M059J (cell line): ENCODE data around the gene CD80. TPM values are rescaled to one million over a fixed set of nuclear protein-coding genes. Genes with fewer than 3 reads are reported as not detected.

Experiments
- DNase-seq: peaks from one replicate; pipeline ENCODE4 v3.0.0-alpha.2; 2012; ENCODE audit warnings: low read depth
- total RNA-seq: library from RNA; depleted of rRNA; stranded (reverse); fragments of >200 nt; shearing (Covaris generic); gene quantifications from 2 replicates; pipeline ENCODE4 v1.2.3, GENCODE V29; 2014

The CD80 gene
- total RNA-seq, 1 experiment from 2014 or later = not detected

DNA sequence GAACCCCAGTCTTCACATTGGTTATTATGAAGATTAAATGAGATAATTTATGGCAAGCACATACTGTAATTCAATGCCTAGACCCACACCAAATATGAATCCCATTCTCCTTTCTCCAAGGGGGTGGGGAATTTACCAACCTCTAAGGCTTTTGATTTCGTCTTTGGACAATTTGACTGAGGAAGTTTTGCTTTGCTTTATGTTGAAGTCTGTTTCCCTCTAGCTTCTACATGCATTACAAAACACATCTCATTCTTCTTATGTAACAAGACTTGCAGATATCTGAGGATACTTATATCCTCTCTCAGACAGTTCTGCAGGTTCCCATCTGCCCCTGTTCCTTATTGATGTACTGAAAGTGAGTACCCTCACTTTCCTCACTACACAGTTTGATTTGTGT is 12.2 kb downstream of the CD80 start:
- DNase-seq = no peak

DNA sequence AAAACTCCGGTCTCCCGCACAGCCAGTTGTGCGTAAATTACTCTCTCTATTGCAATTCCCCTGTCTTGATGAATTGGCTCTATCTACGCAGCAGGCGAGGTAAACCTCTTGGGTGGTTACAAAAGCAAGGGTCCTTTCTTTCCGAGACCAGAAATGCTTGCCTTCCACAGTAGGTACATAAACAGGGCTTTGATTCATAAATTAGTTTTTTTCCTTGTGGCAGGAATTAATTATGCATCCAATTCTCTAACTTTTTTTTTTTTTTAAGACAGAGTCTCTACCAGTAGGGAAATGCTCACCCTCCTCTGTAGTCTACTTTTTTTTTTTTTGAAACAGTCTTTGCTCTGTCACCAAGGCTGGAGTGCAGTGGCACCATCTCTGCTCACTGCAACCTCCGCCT is 16.3 kb downstream of the CD80 start:
- no peak for DNase-seq

GRCh38 chr3:119542168-119542767 is 17.1 kb downstream of the CD80 start:
- no peak for DNase-seq

- no peak for DNase-seq
Measured at GRCh38 chr3:119541547-119541946, 17.9 kb downstream of the CD80 start.

DNA sequence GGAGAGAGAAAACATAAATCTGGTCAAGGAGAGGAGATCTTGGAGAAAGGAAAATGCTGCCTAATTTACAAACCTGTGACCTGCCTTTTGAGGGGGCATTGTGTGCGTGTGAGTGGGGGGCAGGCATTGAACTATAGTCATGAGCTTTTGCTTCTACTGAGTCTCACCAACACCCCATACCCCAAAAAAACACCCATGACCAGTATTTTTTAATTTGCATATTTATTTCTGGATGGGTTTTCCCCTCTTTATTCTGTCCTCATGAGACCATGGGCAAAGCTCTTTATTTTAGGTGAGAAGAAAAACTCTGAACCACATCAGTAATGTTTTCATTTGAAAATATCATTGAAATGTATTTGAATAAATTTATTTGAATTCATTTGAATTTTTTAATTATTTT is 20.6 kb downstream of the CD80 start:
- DNase-seq = no peak

DNA sequence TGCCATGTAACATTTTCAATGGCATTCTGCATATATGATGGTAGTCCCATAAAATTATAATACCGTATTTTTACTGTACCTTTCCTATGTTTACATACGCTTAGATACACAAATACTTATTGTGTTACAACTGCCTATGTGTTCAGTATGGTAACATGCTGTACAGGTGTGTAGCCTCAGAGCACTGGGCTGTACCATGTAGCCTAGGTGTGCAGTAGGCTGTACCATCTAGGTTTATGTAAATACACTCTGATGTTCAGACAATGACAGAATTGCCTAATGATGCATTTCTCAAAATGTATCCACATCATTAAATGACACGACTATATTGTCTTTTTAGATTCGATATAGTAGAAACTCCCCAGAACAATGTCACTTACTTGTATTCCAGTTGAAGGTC is 22.7 kb downstream of the CD80 start:
- no peak for DNase-seq

DNA sequence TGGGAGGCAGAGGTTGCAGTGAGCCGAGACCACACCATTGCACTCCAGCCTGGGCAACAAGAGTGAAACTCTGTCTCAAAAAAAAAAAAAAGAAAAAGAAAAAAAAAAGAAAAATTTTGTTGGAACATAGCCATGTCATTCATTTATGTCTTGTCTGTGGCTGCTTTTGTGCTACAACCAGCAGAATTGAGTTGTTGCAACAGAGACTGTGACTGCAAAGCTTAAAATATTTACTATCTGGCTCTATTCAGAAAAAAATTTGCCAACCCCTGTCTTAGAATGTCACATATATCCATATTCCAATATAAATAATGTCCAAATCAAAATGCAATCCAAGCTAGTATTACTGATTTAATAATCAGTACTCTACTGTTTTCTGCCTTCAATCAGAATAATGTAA is 25.1 kb downstream of the CD80 start:
- DNase-seq = no peak

DNA sequence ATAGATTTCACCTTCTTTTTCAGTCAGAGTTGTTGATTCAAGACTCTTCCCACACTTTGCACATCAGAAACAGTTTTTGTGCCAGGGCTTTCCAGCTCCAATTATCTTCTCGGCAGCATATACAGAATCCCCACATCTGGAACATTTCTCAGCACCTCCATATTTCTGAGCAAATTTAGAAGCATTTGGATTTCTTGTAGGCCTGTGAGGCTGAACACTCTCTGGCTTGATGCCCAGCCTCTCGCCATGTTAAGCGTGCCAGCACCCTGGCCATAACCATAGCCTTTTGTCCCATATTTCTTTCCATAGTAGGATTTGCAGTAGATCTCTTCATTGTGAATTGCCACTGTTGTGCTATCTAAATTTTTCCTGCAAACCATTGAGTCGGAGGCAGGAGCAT is 28.3 kb downstream of the CD80 start:
- no peak for DNase-seq

- no peak for DNase-seq
Measured at GRCh38 chr3:119530456-119530855, 29.0 kb downstream of the CD80 start.

GRCh38 chr3:119529883-119530282 is 29.5 kb downstream of the CD80 start:
- no peak for DNase-seq

GRCh38 chr3:119527714-119528113 is 31.7 kb downstream of the CD80 start:
- DNase-seq = no peak

DNA sequence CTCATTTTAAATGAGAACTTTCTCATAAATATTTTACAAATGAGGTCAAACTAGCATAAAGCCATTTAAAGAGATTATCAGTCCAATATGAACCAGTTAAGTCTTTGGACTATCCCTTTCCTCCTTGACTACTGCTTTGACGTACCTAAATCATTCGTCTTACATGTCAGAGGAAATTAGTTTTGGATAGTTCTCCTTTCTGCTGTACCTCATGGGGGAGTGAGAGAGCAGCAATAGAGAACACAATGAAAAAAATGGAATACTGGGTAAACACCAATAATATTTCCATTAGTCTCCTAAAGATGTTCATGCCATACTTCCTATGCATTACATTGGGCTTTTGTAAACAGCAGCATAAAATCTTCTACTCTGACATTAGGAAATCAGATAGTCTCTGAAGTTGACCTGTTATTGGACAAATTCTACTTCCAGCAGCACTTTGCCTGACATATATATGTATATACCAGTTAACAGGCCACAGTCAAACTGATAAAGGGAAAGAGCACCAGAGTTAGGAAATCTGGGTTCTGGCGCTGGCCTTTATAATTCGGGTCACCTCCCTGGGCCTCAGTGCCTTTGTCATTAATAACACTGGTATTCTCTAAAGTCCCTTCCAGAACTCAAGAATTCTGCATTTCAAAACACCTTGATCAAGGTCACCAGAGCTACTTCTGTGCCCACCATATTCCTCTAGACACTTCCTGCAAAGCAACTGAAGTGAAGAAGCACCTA is 34.3 kb downstream of the CD80 start:
- DNase-seq = peak; percentile 20

DNA sequence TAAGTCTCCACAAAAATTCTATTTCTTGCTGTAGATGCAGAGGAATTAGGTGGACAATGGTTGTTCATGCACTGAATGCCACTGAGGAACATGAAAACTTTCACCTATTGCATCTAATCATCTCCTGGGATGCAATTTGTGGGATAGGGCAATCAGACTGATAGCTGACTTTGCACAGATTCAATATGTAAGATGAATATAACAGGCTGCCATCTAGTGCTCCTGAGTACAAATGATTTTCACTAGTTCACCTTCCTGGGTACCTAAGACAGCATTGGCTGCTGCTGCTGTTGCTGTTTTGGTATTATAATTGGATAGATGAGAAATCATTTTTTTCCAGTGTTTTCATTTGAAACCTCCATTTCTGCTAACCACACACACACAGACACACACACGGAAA is 41.4 kb downstream of the CD80 start:
- DNase-seq = no peak

GRCh38 chr3:119517112-119517511 is 42.3 kb downstream of the CD80 start:
- DNase-seq = no peak

DNA sequence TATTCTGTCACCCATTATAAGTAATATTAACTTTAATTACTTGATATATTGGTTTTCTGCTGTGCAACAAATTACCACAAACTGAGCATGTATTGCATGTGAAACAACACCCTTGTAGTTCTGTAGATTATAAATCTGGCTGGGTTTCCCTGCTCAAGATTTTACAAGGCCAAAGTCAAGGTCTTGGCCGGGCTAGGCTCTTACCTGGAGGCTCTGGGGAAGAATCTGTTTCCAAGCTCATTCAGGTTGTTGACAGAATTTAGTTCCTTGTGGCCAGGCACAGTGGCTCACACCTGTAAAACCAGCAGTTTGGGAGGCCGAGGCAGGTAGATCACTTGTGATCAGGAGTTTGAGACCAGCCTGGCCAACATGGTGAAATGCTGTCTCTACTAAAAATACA is 44.8 kb downstream of the CD80 start:
- no peak for DNase-seq

GRCh38 chr3:119510690-119511089 is 48.7 kb downstream of the CD80 start:
- DNase-seq = no peak

DNA sequence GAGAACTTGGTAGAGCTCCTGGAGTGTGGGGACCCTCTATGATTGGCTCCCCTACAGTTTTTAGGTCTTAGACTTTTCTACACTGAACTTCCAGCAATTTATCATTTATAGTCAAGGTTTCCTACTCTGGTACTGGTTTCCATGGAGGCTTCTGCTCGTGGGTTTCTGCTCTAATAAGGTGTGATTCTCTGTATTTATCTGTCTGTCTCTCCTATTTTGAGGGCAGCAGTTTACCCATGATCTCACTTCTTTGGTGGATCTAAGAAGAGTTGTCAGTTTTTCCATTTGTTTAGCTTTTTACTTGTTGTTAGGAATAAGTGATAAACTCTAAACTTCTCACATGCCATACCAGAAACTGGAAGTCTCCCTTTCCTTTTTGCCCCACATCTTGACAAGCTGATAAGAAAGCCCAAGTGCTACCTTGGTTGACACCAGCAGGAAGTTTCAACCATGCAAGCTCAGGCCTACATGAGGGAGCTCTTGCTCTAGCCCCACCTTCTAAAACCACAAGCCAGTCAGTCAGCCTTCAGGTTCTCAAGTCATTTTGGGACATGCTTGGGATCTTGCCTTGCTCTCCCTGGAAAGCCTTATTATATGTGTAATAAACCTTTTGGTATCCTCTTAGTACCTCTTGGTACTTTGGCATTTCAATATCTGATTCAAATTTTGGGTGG is 51.1 kb downstream of the CD80 start:
- DNase-seq = no peak

GRCh38 chr3:119507404-119507803 is 52.0 kb downstream of the CD80 start:
- no peak for DNase-seq

DNA sequence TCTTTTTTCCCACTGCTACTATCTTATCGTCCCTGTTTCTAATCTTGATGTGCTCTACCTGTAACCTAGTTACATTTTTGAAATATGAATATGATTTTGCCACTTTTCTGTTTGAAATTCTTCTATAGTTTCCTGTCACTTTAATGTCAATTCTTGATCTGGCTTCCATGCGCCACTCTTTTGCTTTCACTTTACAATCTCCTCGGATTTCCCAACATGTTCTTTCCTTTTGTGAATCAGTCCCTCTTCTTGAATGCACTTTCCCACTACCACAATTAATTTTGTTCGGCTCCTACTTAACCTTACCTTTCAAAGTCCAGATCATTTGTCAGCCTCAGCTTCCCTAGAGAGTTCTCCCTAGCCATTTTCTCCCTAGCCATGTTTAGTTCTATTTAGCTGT is 52.8 kb downstream of the CD80 start:
- DNase-seq = no peak

DNA sequence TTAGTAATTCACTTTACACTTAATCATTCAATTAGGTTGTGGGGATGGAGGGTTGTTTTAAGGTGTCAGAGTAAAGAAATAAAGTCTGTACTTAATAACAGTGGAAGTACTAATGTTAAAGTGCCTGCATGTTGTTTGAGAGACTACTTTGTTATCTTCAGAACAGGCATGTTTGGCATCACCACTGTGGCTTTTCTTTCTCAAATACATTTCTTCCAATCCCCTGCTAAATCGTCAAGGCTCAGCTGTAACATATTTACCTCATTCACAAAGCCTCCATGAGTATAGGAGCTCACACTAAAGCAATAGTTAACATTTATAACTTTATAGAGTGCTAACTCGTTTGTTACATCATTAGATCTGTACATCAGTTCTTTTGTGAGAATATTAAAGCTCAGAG is 58.5 kb downstream of the CD80 start:
- DNase-seq = no peak

- no peak for DNase-seq
Measured at GRCh38 chr3:119500265-119500664, 59.1 kb downstream of the CD80 start.

DNA sequence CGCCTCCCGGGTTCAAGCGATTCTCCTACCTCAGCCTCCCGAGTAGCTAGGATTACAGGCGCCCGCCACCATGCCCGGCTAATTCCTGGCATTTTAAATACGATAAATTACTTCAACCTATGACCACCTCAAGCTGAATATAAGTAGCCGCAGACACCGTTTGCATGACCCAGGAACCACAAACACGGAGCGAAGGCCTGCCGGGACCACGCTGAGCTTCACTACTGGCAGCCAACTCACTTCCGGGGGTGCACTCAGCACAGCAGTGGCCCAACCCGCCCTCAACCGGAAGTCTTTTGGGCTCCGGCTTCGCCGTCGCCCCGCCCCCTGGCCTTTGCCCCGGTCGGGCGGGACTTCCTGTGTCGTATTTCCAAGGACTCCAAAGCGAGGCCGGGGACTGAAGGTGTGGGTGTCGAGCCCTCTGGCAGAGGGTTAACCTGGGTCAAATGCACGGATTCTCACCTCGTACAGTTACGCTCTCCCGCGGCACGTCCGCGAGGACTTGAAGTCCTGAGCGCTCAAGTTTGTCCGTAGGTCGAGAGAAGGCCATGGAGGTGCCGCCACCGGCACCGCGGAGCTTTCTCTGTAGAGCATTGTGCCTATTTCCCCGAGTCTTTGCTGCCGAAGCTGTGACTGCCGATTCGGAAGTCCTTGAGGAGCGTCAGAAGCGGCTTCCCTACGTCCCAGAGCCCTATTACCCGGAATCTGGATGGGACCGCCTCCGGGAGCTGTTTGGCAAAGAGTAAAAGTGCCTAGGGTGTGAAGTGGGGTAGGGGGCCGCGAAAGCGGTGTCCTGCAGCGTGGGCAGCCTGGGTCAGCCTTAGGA is 61.0 kb downstream of the CD80 start, which contains the start of gene TIMMDC1:
Gene TIMMDC1 (plus strand): TSS at position 362 of the 826 bp plus-strand sequence. CDS start 187 bp downstream, at position 549.
- peak; percentile 99 for DNase-seq
